ENCODE measurements around the gene MESD. TPM values are rescaled to one million over a fixed set of nuclear protein-coding genes. Genes with fewer than 3 reads are reported as not detected.

MESD gene
- total and polyA plus RNA-seq, 9 of the 15 experiments (the other 6 are each of a cell fraction or from before 2014, with no cell fraction given), result 11.3 to 39.7 (median 22.8) TPM

DNA sequence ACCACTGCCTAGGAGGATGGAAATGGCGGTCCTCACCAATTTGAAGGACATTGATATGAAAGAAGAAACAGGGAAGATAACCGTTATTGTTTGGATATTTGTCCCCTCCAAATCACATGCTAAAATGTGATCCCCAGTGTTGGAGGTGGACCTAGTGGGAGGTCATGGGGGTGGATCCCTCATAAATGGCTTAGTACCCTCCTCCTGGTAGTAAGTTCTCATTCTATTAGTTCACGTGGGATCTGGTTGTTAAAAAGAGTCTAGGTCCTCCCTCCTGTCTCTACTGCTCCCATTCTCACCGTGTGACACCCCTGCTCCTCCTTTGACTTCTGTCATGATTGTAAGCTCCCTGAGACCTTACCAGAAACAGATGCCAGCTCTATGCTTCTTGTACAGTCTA lies 41.6 kb upstream of the MESD start:
- no peak for FAIRE-seq
- TF ChIP-seq CTBP1 (IDR thresholded peaks at IDR 0.05; ENCODE audit: borderline replicate concordance) (no peak), ZNF707 (CRISPR knock-in tag; conservative IDR thresholded peaks at IDR 0.05) (peak; percentile 81)
- no peak for DNase-seq (ENCODE audit: extremely low read depth in 1 of 4, low spot score in 3 of 4)
- H2AFZ ChIP-seq (ENCODE audit: low read depth, low read length), result no peak overlapping the region
- no peaks in the 10 kb centered on the region for H3K9me1 ChIP-seq (ENCODE audit: control insufficient read depth, insufficient read depth, low read length)
- no peak overlapping the region for H3K4me3 ChIP-seq
- in situ Hi-C loops (cut with MboI), result no loop called here
- no peak overlapping the region for H3K27ac ChIP-seq (ENCODE audit: extremely low read depth, low read depth, low read length)
- no peaks in the 10 kb centered on the region for H3K27me3 ChIP-seq (ENCODE audit: control insufficient read depth in 2 of 2, insufficient read depth in 2 of 2, low read length in 2 of 2)
- ChIA-PET POLR2A (interaction anchor here (0.8 to 1.0 kb wide), 2 partner anchors 10 to 16 kb away, joined by 3 to 4 read pairs; no protein-coding TSS in a partner anchor), CTCF (ENCODE audit: low intra/inter-chr PET ratio) (no interaction called here)
- H3K4me1 ChIP-seq (replicated peaks in 1 of 2; ENCODE audit: control insufficient read depth in 2 of 2, insufficient read depth in 2 of 2, low read length in 2 of 2), result peaks cover 0 to 3% of the 10 kb centered on the region in 2 experiments; a peak in 1 of 5 replicates
- no peak for ATAC-seq
- H3K9ac ChIP-seq (ENCODE audit: insufficient read depth in 1 of 2, low read depth in 2 of 2, low read length in 2 of 2), result no peak overlapping the region
- no peaks in the 10 kb centered on the region for H3K36me3 ChIP-seq (ENCODE audit: control insufficient read depth, insufficient read depth, low read length)
- peaks cover 9% of the 10 kb centered on the region for H3K9me3 ChIP-seq (replicated peaks; ENCODE audit: control insufficient read depth, insufficient read depth, low read depth, low read length)
- H3K4me2 ChIP-seq (ENCODE audit: insufficient read depth, low read length), result no peak overlapping the region
- no peaks in the 10 kb centered on the region for H3K79me2 ChIP-seq (ENCODE audit: control insufficient read depth, insufficient read depth, low read length)
- BruUV-seq (replicated peaks), result no TSS peak
- WGBS (ENCODE audit: insufficient coverage, low coverage, missing lambda C conversion rate), result 21% methylated on average over 4 of the region's 4 CpGs
- intact Hi-C loops (cut with micrococcal nuclease), result no loop called here
- no peaks in the 10 kb centered on the region for H4K20me1 ChIP-seq (replicated peaks; ENCODE audit: control insufficient read depth, insufficient read depth, low read length)

DNA sequence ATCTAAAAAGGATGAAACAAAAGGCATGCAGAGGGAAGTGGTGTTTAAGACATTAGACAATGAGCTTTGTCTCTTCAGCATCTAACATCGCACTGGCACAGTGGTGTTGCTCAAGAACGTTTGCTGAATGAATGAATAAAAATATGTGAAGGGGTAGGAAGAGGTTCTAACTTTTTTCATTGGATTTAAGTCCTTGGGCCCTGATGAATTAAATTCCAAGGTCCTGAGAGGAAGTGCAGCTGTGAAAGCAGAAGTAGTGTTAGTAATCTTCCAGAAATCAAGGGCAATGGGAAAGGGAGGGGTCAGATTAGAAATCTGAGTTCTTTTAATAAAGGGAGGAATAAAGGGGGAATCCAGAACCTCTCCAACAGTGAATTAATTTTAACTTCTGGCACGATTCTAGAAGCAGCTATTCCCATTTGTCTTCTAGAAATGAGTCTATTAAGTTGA lies 40.7 kb upstream of the MESD start:
- Histone ChIP-seq H3K9me1 (ENCODE audit: control insufficient read depth, insufficient read depth, low read length) (no peaks in the 10 kb centered on the region), H3K4me3 (no peak overlapping the region), H2AFZ (ENCODE audit: low read depth, low read length) (no peak overlapping the region), H3K9ac (ENCODE audit: insufficient read depth in 1 of 2, low read depth in 2 of 2, low read length in 2 of 2) (no peak overlapping the region), H3K79me2 (ENCODE audit: control insufficient read depth, insufficient read depth, low read length) (no peaks in the 10 kb centered on the region), H3K27me3 (ENCODE audit: control insufficient read depth in 2 of 2, insufficient read depth in 2 of 2, low read length in 2 of 2) (no peaks in the 10 kb centered on the region), H3K36me3 (ENCODE audit: control insufficient read depth, insufficient read depth, low read length) (no peaks in the 10 kb centered on the region), H4K20me1 (replicated peaks; ENCODE audit: control insufficient read depth, insufficient read depth, low read length) (no peaks in the 10 kb centered on the region), H3K4me2 (ENCODE audit: insufficient read depth, low read length) (no peak overlapping the region), H3K27ac (ENCODE audit: extremely low read depth, low read depth, low read length) (no peak overlapping the region), H3K4me1 (replicated peaks in 1 of 2; ENCODE audit: control insufficient read depth in 2 of 2, insufficient read depth in 2 of 2, low read length in 2 of 2) (peaks cover 0 to 3% of the 10 kb centered on the region in 2 experiments; a peak in 1 of 5 replicates), H3K9me3 (replicated peaks; ENCODE audit: control insufficient read depth, insufficient read depth, low read depth, low read length) (peaks cover 9% of the 10 kb centered on the region)
- 24% methylated on average over 3 of the region's 3 CpGs for WGBS (ENCODE audit: insufficient coverage, low coverage, missing lambda C conversion rate)
- in situ Hi-C loops (cut with MboI), result no loop called here
- no TSS peak for BruUV-seq (replicated peaks)
- intact Hi-C loops (cut with micrococcal nuclease), result no loop called here
- FAIRE-seq (no peak), DNase-seq (ENCODE audit: extremely low read depth in 1 of 4, low spot score in 3 of 4) (no peak), ATAC-seq (no peak)
- CTCF ChIA-PET (ENCODE audit: low intra/inter-chr PET ratio), result no interaction called here
- TF ChIP-seq ZNF311 (CRISPR knock-in tag; IDR thresholded peaks at IDR 0.05) (no peak), SPI1 (IDR thresholded peaks at IDR 0.05; ENCODE audit: borderline replicate concordance, low read depth, low read length) (peak; percentile 56; the same call in 1 of the 2 replicates)
- TF ChIP-seq, protein P1, sequence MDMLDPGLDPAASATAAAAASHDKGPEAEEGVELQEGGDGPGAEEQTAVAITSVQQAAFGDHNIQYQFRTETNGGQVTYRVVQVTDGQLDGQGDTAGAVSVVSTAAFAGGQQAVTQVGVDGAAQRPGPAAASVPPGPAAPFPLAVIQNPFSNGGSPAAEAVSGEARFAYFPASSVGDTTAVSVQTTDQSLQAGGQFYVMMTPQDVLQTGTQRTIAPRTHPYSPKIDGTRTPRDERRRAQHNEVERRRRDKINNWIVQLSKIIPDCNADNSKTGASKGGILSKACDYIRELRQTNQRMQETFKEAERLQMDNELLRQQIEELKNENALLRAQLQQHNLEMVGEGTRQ (CRISPR knock-in tag; IDR thresholded peaks at IDR 0.05), result no peak
- POLR2A ChIA-PET, result interaction anchor here (0.6 to 0.8 kb wide), 3 partner anchors 9 to 28 kb away, joined by 3 to 4 read pairs (median 3); no protein-coding TSS in a partner anchor
